H1 (cell line): Measurements from ENCODE around the gene ALOX15. TPM values are rescaled to one million over a fixed set of nuclear protein-coding genes. Genes with fewer than 3 reads are reported as not detected.

Experiments used
- SAP30 ChIP-seq: fragments of 300-600 bp; sonication (generic); IDR thresholded peaks from 2 replicates; pipeline ENCODE4 v1.7.1; 2012; ENCODE audit warnings: low read length, moderate library complexity, mild to moderate bottlenecking, inconsistent platforms; ENCODE audit not compliant: insufficient read depth, insufficient replicate concordance
- polyA plus RNA-seq, 7 experiments: library from polyadenylated mRNA; depleted of rRNA in 3 of 7; stranded (reverse) in 5 of 7; unstranded in 2 of 7; fragments of >200 nt in 5 of 7; fragments of 200-250 nt in 2 of 7; gene quantifications; 1 replicate in 5 of 7; 2 replicates in 1 of 7; 4 replicates in 1 of 7; pipeline versions ENCODE4 v1.2.1 to v1.2.3, GENCODE V29; 2011 to 2013; ENCODE audit warnings: missing spikeins in 2 of 7, mixed read lengths in 2 of 7
- total RNA-seq: library from RNA; stranded (reverse); fragmentation: NEBNext Ultra II Directional; extraction: Animal tissue kit (Norgen Biotek cat#: 25700); gene quantifications from 2 replicates; pipeline ENCODE4 v1.2.1, GENCODE V29; 2021
- TF ChIP-seq, protein P1 (sequence below): IDR thresholded peaks from 2 replicates; pipeline ENCODE4 v1.6.1; 2012; ENCODE audit warnings: inconsistent platforms

ALOX15 gene
- total and polyA plus RNA-seq, 2 of the 8 experiments (the other 6 are each of a cell fraction or from before 2014, with no cell fraction given) = 1.5 to 1.7 TPM

DNA sequence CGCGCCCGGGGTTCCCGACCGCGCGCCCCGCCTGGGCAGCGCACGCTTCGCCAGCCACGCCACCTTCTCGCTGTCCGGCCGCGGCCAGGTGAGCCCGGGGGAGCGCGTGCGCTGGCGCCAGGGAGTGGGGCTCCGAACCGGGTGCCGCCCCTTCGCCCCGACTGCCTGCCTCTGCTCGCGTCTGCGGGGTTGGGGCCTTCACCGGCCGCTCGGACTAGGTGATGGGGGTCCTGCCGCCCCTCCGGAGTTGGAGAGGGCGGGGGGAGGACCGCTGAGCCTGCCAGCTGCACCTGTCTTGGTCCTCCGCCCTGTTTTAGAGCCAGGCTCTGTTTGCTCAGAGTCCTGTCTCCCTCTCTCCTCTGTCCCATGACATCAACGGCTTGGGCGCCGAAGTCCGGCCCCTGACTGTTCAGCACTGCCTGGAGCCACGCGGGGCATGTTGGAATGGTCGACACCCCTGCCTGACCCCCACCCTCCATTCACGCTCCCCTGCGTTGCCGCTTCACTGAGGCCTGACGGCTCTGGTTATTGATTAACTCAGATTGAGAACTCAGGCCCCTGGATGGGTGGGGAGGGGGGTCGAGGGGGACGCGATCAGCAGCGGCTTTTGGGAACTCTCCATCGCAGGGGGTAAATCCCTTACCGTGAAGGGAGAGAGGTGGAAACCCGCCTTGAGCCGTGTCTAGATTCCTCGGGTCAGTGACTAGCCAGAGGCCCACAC lies 56.4 kb downstream of the ALOX15 start (continued):
- TF ChIP-seq, protein P1, sequence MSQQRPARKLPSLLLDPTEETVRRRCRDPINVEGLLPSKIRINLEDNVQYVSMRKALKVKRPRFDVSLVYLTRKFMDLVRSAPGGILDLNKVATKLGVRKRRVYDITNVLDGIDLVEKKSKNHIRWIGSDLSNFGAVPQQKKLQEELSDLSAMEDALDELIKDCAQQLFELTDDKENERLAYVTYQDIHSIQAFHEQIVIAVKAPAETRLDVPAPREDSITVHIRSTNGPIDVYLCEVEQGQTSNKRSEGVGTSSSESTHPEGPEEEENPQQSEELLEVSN = no peak
- no peak for TF ChIP-seq SAP30
